ENCODE results near the gene PIN4. TPM values are rescaled to one million over a fixed set of nuclear protein-coding genes. Genes with fewer than 3 reads are reported as not detected.

PIN4 gene
- polyA plus RNA-seq, 1 donor from 2014 or later, result 49.3 TPM

- H3K27ac ChIP-seq (ENCODE audit: low read length), result peak overlapping the region; percentile 90
- H3K4me2 ChIP-seq (ENCODE audit: low read length), result no peak overlapping the region
- no peaks in the 10 kb centered on the region for H3K27me3 ChIP-seq (ENCODE audit: insufficient read depth, low read depth, low read length)
- TF ChIP-seq SMC3 (conservative IDR thresholded peaks at IDR 0.05; ENCODE audit: poor library complexity) (no peak), MXI1 (conservative IDR thresholded peaks at IDR 0.05; ENCODE audit: poor library complexity, severe bottlenecking) (no peak), POLR2AphosphoS5 (IDR thresholded peaks at IDR 0.05) (no peak), EZH2 (IDR thresholded peaks at IDR 0.05; ENCODE audit: borderline replicate concordance, insufficient read depth, low read length, poor library complexity, severe bottlenecking) (no peak), TAF1 (IDR thresholded peaks at IDR 0.05; ENCODE audit: low read depth) (no peak), CTCF (IDR thresholded peaks at IDR 0.05; ENCODE audit: poor library complexity, severe bottlenecking) (no peak), RAD21 (conservative IDR thresholded peaks at IDR 0.05) (no peak), EP300 (conservative IDR thresholded peaks at IDR 0.05; ENCODE audit: poor library complexity, severe bottlenecking) (no peak), REST (IDR thresholded peaks at IDR 0.05; ENCODE audit: borderline replicate concordance) (no peak)
- H3K79me2 ChIP-seq (replicated peaks; ENCODE audit: insufficient read depth, low read length), result no peaks in the 10 kb centered on the region
- no peak overlapping the region for H2AFZ ChIP-seq (ENCODE audit: low read depth, low read length)
- H4K20me1 ChIP-seq (ENCODE audit: insufficient read depth), result no peaks in the 10 kb centered on the region
- H3K4me3 ChIP-seq (ENCODE audit: low read length), result peak overlapping the region; percentile 50
- H3F3A ChIP-seq (ENCODE audit: insufficient read depth, low read length, poor library complexity, severe bottlenecking), result no peaks in the 10 kb centered on the region
- no peaks in the 10 kb centered on the region for H3K9me2 ChIP-seq (ENCODE audit: insufficient read depth, low read length)
- H3K36me3 ChIP-seq (ENCODE audit: insufficient read depth, low read length), result no peaks in the 10 kb centered on the region
- no peak overlapping the region for H3K9ac ChIP-seq (ENCODE audit: low read length)
- no peaks in the 10 kb centered on the region for H3K9me3 ChIP-seq (ENCODE audit: low read length)
These were observed 38.0 kb upstream of the PIN4 start for GRCh38 chrX:72143609-72143907.

- Histone ChIP-seq H3K4me2 (ENCODE audit: low read length) (no peak overlapping the region), H3K4me3 (ENCODE audit: low read length) (no peak overlapping the region), H3K9ac (ENCODE audit: low read length) (no peak overlapping the region), H3K27ac (ENCODE audit: low read length) (no peak overlapping the region), H3K79me2 (replicated peaks; ENCODE audit: insufficient read depth, low read length) (no peaks in the 10 kb centered on the region), H2AFZ (ENCODE audit: low read depth, low read length) (no peak overlapping the region), H4K20me1 (ENCODE audit: insufficient read depth) (no peaks in the 10 kb centered on the region), H3K27me3 (ENCODE audit: insufficient read depth, low read depth, low read length) (no peaks in the 10 kb centered on the region), H3F3A (ENCODE audit: insufficient read depth, low read length, poor library complexity, severe bottlenecking) (no peaks in the 10 kb centered on the region), H3K9me3 (ENCODE audit: low read length) (no peaks in the 10 kb centered on the region), H3K36me3 (ENCODE audit: insufficient read depth, low read length) (no peaks in the 10 kb centered on the region), H3K9me2 (ENCODE audit: insufficient read depth, low read length) (no peaks in the 10 kb centered on the region)
- no peak for TF ChIP-seq CTCF (IDR thresholded peaks at IDR 0.05; ENCODE audit: poor library complexity, severe bottlenecking)
These were observed 36.4 kb upstream of the PIN4 start for GRCh38 chrX:72145181-72145580.
